Gastroesophageal sphincter (tissue), 3 donors: ENCODE data around the gene TCEAL2.
A peak's percentile ranks its signal among the peaks of the same experiment; 100 is the strongest.

ENCODE experiments used
- POLR2A ChIP-seq, 2 donors: fragments of 450-650 bp; IDR thresholded peaks; one replicate each; pipeline ENCODE4 v1.6.1; 2017; ENCODE audit warnings: antibody characterized with exemption in 2 of 2, mild to moderate bottlenecking in 2 of 2, moderate library complexity in 1 of 2
- POLR2AphosphoS5 ChIP-seq: sonication (generic); formaldehyde crosslinking; IDR thresholded peaks from one replicate; pipeline ENCODE4 v1.6.1; 2017; ENCODE audit warnings: antibody characterized with exemption
- TF ChIP-seq, protein P1 (sequence below), 4 experiments: fragments of 200-600 bp in 2 of 4; fragments of 450-650 bp in 2 of 4; sonication (generic) in 1 of 4; IDR thresholded peaks; one replicate each; pipeline ENCODE4 v1.5.1; 2017 to 2019; ENCODE audit warnings: antibody characterized with exemption in 4 of 4, mild to moderate bottlenecking in 2 of 4, moderate library complexity in 2 of 4

DNA sequence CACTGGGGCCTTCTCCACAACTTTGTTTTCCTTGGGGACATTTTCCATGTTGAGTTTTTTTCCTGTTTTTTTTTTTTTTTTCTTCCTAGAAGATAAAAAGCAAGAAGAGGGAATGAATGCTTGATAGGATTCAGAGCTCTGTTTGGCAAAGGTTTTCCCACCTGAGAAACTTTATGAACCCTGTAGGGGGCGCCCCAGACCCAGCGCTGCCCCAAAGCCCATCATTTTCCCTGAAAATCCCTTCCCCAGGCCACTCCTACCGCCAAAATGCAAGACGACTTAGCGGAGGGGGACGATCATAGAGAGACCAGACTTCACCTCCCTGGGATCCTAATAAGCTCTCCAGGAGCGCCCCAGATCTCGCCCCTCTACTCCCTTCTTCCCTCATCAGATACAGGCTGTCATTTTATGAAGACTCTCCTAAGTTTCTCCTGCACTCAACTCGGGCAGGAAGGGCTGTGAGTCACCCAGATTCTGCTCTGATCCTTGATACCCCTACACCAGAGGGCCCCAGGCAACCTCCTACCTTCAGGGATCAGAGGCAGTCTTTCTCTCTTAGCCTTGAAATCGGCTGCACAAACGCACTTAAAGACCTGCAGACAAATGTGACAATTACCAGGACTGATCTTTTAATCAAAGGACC is 28.9 kb downstream of the TCEAL2 start:
- TF ChIP-seq POLR2AphosphoS5 (no peak), POLR2A (IDR thresholded peaks at IDR 0.05) (no peak)
- TF ChIP-seq, protein P1, sequence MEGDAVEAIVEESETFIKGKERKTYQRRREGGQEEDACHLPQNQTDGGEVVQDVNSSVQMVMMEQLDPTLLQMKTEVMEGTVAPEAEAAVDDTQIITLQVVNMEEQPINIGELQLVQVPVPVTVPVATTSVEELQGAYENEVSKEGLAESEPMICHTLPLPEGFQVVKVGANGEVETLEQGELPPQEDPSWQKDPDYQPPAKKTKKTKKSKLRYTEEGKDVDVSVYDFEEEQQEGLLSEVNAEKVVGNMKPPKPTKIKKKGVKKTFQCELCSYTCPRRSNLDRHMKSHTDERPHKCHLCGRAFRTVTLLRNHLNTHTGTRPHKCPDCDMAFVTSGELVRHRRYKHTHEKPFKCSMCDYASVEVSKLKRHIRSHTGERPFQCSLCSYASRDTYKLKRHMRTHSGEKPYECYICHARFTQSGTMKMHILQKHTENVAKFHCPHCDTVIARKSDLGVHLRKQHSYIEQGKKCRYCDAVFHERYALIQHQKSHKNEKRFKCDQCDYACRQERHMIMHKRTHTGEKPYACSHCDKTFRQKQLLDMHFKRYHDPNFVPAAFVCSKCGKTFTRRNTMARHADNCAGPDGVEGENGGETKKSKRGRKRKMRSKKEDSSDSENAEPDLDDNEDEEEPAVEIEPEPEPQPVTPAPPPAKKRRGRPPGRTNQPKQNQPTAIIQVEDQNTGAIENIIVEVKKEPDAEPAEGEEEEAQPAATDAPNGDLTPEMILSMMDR (IDR thresholded peaks at IDR 0.05), result peak in 1 of 4 experiments; percentile 45
